ENCODE measurements around the gene ZCCHC13. TPM values are rescaled to one million over a fixed set of nuclear protein-coding genes. Genes with fewer than 3 reads are reported as not detected.

Gene ZCCHC13
- total RNA-seq: not detected in 2 replicates

GRCh38 chrX:74304016-74304415 is at the start of gene ZCCHC13:
Gene ZCCHC13 (plus strand): TSS chrX:74304180. CDS start chrX:74304267, 87 bp downstream.

Small RNA genes within 50 kb of the gene (small RNA-seq; reads per million reads assigned to genes)
- gene AC004386.2 (ENCODE audit: low replicate concordance) (not detected), gene MIR374A (ENCODE audit: low replicate concordance) (12.1 reads per million, percentile 95 among the genes with 10 or more reads in this experiment), gene MIR545 (ENCODE audit: low replicate concordance) (0.16 reads per million), gene RF02119 (ENCODE audit: low replicate concordance) (not detected), gene RF02120 (ENCODE audit: low replicate concordance) (not detected), gene RF02121 (ENCODE audit: low replicate concordance) (not detected), gene RF02122 (ENCODE audit: low replicate concordance) (not detected), gene RF02123 (ENCODE audit: low replicate concordance) (not detected)

Other genes with a start within 250 kb of the ZCCHC13 start
- 9.0 and 14.5 TPM in 2 replicates for gene SLC16A2, start 117.3 kb downstream of the ZCCHC13 start, total RNA-seq